HepG2 (cell line): ENCODE results near the gene ENO3. TPM values are rescaled to one million over a fixed set of nuclear protein-coding genes. Genes with fewer than 3 reads are reported as not detected.

Experiments used
- microRNA-seq: library from miRNA; unstranded; fragments of <30 nt; microRNA quantifications from one replicate; pipeline ENCODE4, GENCODE V29; 2020
- polyA plus RNA-seq, 8 experiments: library from polyadenylated mRNA; depleted of rRNA in 3 of 8; stranded (reverse) in 7 of 8; unstranded in 1 of 8; fragments of >200 nt; fragmentation: Illumina TruSeq in 4 of 8; extraction: Trizol in 4 of 8; gene quantifications; 2 replicates each; pipeline versions ENCODE4 v1.2.1 to v1.2.3, GENCODE V29; 2011 to 2016; ENCODE audit warnings: low read depth in 4 of 8, missing spikeins in 1 of 8, mixed read lengths in 1 of 8; ENCODE audit not compliant: insufficient read depth in 1 of 8
- small RNA-seq, 3 experiments: library from RNA; depleted of rRNA; stranded (forward); fragments of <200 nt; gene quantifications; one replicate each; pipeline ENCODE3, GENCODE V24; 2012; ENCODE audit warnings: low read depth in 2 of 3, low replicate concordance in 1 of 3; ENCODE audit not compliant: insufficient read length in 3 of 3, insufficient read depth in 2 of 3
- total RNA-seq, 5 experiments: library from RNA; depleted of rRNA; stranded (reverse); fragments of >200 nt; fragmentation: Illumina TruSeq; extraction: Trizol; gene quantifications; 2 replicates each; pipeline ENCODE4 v1.2.3, GENCODE V29; 2016; ENCODE audit warnings: low read depth in 1 of 5

ENO3 gene
- total and polyA plus RNA-seq, 2 of the 13 experiments (the other 11 are each of a cell fraction or from before 2014, with no cell fraction given): 59.8 to 69.8 TPM

Small RNAs within 50 kb of the gene (microRNA-seq; reads per million reads assigned to microRNA genes)
- gene MIR6864 (not detected), gene MIR6865 (not detected)

Small RNAs within 50 kb of the gene (small RNA-seq; reads per million reads assigned to genes)
- 0 to 0.97 (median 0.33) reads per million in 3 experiments for gene MIR6864
- gene MIR6865: 0 to 0.33 (median 0) reads per million in 3 experiments

Other genes with a start within 250 kb of the ENO3 start
- 27.8 and 33.2 TPM in 2 replicates for gene PELP1, start 247.0 kb upstream of the ENO3 start, total RNA-seq (2016; rRNA removed; fragmentation: Illumina TruSeq; extraction: Trizol)
- gene PELP1, start 247.0 kb upstream of the ENO3 start, polyA plus RNA-seq (2011; rRNA removed): 14.9 and 22.5 TPM in 2 replicates
- gene ARRB2, start 240.5 kb upstream of the ENO3 start, total RNA-seq (2016; rRNA removed; fragmentation: Illumina TruSeq; extraction: Trizol): 15.5 and 21.5 TPM in 2 replicates
- gene ARRB2, start 240.5 kb upstream of the ENO3 start, polyA plus RNA-seq (2011; rRNA removed): 49.2 and 58.4 TPM in 2 replicates
- 20.2 and 25.1 TPM in 2 replicates for gene MED11, start 219.7 kb upstream of the ENO3 start, total RNA-seq (2016; rRNA removed; fragmentation: Illumina TruSeq; extraction: Trizol)
- gene MED11, start 219.7 kb upstream of the ENO3 start, polyA plus RNA-seq (2011; rRNA removed): 36.2 and 39.0 TPM in 2 replicates
- 0.15 and 0.24 TPM in 2 replicates for gene ZMYND15, start 211.3 kb upstream of the ENO3 start, total RNA-seq (2016; rRNA removed; fragmentation: Illumina TruSeq; extraction: Trizol)
- gene ZMYND15, start 211.3 kb upstream of the ENO3 start, polyA plus RNA-seq (2011; rRNA removed): 2.7 and 3.6 TPM in 2 replicates
- 5.4 and 9.4 TPM in 2 replicates for gene CXCL16, start 211.2 kb upstream of the ENO3 start, total RNA-seq (2016; rRNA removed; fragmentation: Illumina TruSeq; extraction: Trizol)
- gene CXCL16, start 211.2 kb upstream of the ENO3 start, polyA plus RNA-seq (2011; rRNA removed): 101 and 142 TPM in 2 replicates
- 15.6 and 30.1 TPM in 2 replicates for gene TM4SF5, start 179.2 kb upstream of the ENO3 start, total RNA-seq (2016; rRNA removed; fragmentation: Illumina TruSeq; extraction: Trizol)
- 126 and 152 TPM in 2 replicates for gene TM4SF5, start 179.2 kb upstream of the ENO3 start, polyA plus RNA-seq (2011; rRNA removed)
- gene VMO1, start 164.8 kb upstream of the ENO3 start, total RNA-seq (2016; rRNA removed; fragmentation: Illumina TruSeq; extraction: Trizol): not detected in 2 replicates
- 0.13 TPM in 1 of 2 replicates, not detected in the other for gene VMO1, start 164.8 kb upstream of the ENO3 start, polyA plus RNA-seq (2011; rRNA removed)
- 6.0 and 12.9 TPM in 2 replicates for gene GLTPD2, start 162.2 kb upstream of the ENO3 start, total RNA-seq (2016; rRNA removed; fragmentation: Illumina TruSeq; extraction: Trizol)
- 7.5 and 14.9 TPM in 2 replicates for gene GLTPD2, start 162.2 kb upstream of the ENO3 start, polyA plus RNA-seq (2011; rRNA removed)
- gene PSMB6, start 155.0 kb upstream of the ENO3 start, total RNA-seq (2016; rRNA removed; fragmentation: Illumina TruSeq; extraction: Trizol): 264 and 335 TPM in 2 replicates
- 277 and 298 TPM in 2 replicates for gene PSMB6, start 155.0 kb upstream of the ENO3 start, polyA plus RNA-seq (2011; rRNA removed)
- gene PLD2, start 144.0 kb upstream of the ENO3 start, total RNA-seq (2016; rRNA removed; fragmentation: Illumina TruSeq; extraction: Trizol): 7.8 and 13.4 TPM in 2 replicates
- gene PLD2, start 144.0 kb upstream of the ENO3 start, polyA plus RNA-seq (2011; rRNA removed): 29.7 and 45.8 TPM in 2 replicates
- 15.2 and 17.2 TPM in 2 replicates for gene MINK1, start 117.8 kb upstream of the ENO3 start, total RNA-seq (2016; rRNA removed; fragmentation: Illumina TruSeq; extraction: Trizol)
- 63.9 and 75.5 TPM in 2 replicates for gene MINK1, start 117.8 kb upstream of the ENO3 start, polyA plus RNA-seq (2011; rRNA removed)
- gene C17orf107, start 51.6 kb upstream of the ENO3 start, total RNA-seq (2016; rRNA removed; fragmentation: Illumina TruSeq; extraction: Trizol): 0.20 TPM in 1 of 2 replicates, not detected in the other
- gene C17orf107, start 51.6 kb upstream of the ENO3 start, polyA plus RNA-seq (2011; rRNA removed): 0.59 and 0.82 TPM in 2 replicates
- 0.25 and 0.53 TPM in 2 replicates for gene CHRNE, start 48.0 kb upstream of the ENO3 start, total RNA-seq (2016; rRNA removed; fragmentation: Illumina TruSeq; extraction: Trizol)
- 0.59 and 1.3 TPM in 2 replicates for gene CHRNE, start 48.0 kb upstream of the ENO3 start, polyA plus RNA-seq (2011; rRNA removed)
- gene GP1BA, start 18.8 kb upstream of the ENO3 start, total RNA-seq (2016; rRNA removed; fragmentation: Illumina TruSeq; extraction: Trizol): not detected in 2 replicates
- not detected in 2 replicates for gene GP1BA, start 18.8 kb upstream of the ENO3 start, polyA plus RNA-seq (2011; rRNA removed)
- 47.2 and 47.9 TPM in 2 replicates for gene SLC25A11, start 11.1 kb upstream of the ENO3 start, total RNA-seq (2016; rRNA removed; fragmentation: Illumina TruSeq; extraction: Trizol)
- gene SLC25A11, start 11.1 kb upstream of the ENO3 start, polyA plus RNA-seq (2011; rRNA removed): 35.0 and 35.4 TPM in 2 replicates
- gene RNF167, start 10.9 kb upstream of the ENO3 start, total RNA-seq (2016; rRNA removed; fragmentation: Illumina TruSeq; extraction: Trizol): 35.7 and 44.1 TPM in 2 replicates
- gene RNF167, start 10.9 kb upstream of the ENO3 start, polyA plus RNA-seq (2011; rRNA removed): 45.4 and 49.9 TPM in 2 replicates
- gene PFN1, start 2.6 kb upstream of the ENO3 start, total RNA-seq (2016; rRNA removed; fragmentation: Illumina TruSeq; extraction: Trizol): 494 and 520 TPM in 2 replicates
- gene PFN1, start 2.6 kb upstream of the ENO3 start, polyA plus RNA-seq (2011; rRNA removed): 589 and 613 TPM in 2 replicates
- 59.0 and 74.8 TPM in 2 replicates for gene SPAG7, start 16.7 kb downstream of the ENO3 start, total RNA-seq (2016; rRNA removed; fragmentation: Illumina TruSeq; extraction: Trizol)
- 46.6 and 51.0 TPM in 2 replicates for gene SPAG7, start 16.7 kb downstream of the ENO3 start, polyA plus RNA-seq (2011; rRNA removed)
- gene CAMTA2, start 36.6 kb downstream of the ENO3 start, total RNA-seq (2016; rRNA removed; fragmentation: Illumina TruSeq; extraction: Trizol): 4.0 and 4.1 TPM in 2 replicates
- 7.1 and 8.9 TPM in 2 replicates for gene CAMTA2, start 36.6 kb downstream of the ENO3 start, polyA plus RNA-seq (2011; rRNA removed)
- gene INCA1, start 46.4 kb downstream of the ENO3 start, total RNA-seq (2016; rRNA removed; fragmentation: Illumina TruSeq; extraction: Trizol): 0.35 and 0.93 TPM in 2 replicates
- 2.6 and 3.3 TPM in 2 replicates for gene INCA1, start 46.4 kb downstream of the ENO3 start, polyA plus RNA-seq (2011; rRNA removed)
- 79.0 and 104 TPM in 2 replicates for gene KIF1C, start 46.8 kb downstream of the ENO3 start, total RNA-seq (2016; rRNA removed; fragmentation: Illumina TruSeq; extraction: Trizol)
- gene KIF1C, start 46.8 kb downstream of the ENO3 start, polyA plus RNA-seq (2011; rRNA removed): 70.0 and 77.7 TPM in 2 replicates
- 0.13 TPM in 1 of 2 replicates, not detected in the other for gene SLC52A1, start 84.3 kb downstream of the ENO3 start, total RNA-seq (2016; rRNA removed; fragmentation: Illumina TruSeq; extraction: Trizol)
- 0.03 TPM in 1 of 2 replicates, not detected in the other for gene SLC52A1, start 84.3 kb downstream of the ENO3 start, polyA plus RNA-seq (2011; rRNA removed)
- not detected in 2 replicates for gene ZFP3, start 127.3 kb downstream of the ENO3 start, total RNA-seq (2016; rRNA removed; fragmentation: Illumina TruSeq; extraction: Trizol)
- gene ZFP3, start 127.3 kb downstream of the ENO3 start, polyA plus RNA-seq (2011; rRNA removed): not detected in 2 replicates
- 28.7 and 35.4 TPM in 2 replicates for gene ZNF232, start 160.8 kb downstream of the ENO3 start, total RNA-seq (2016; rRNA removed; fragmentation: Illumina TruSeq; extraction: Trizol)
- gene ZNF232, start 160.8 kb downstream of the ENO3 start, polyA plus RNA-seq (2011; rRNA removed): 7.8 and 9.2 TPM in 2 replicates
- 0.04 TPM in 2 replicates for gene USP6, start 164.9 kb downstream of the ENO3 start, total RNA-seq (2016; rRNA removed; fragmentation: Illumina TruSeq; extraction: Trizol)
- not detected in 2 replicates for gene USP6, start 164.9 kb downstream of the ENO3 start, polyA plus RNA-seq (2011; rRNA removed)
- 9.0 and 9.6 TPM in 2 replicates for gene ZNF594, start 240.7 kb downstream of the ENO3 start, total RNA-seq (2016; rRNA removed; fragmentation: Illumina TruSeq; extraction: Trizol)
- gene ZNF594, start 240.7 kb downstream of the ENO3 start, polyA plus RNA-seq (2011; rRNA removed): 2.9 TPM in 2 replicates